HEK293 (cell line): ENCODE data around the gene CEP350.

Source experiments
- IKZF3 ChIP-seq: fragments of 450-650 bp; IDR thresholded peaks from 2 replicates; pipeline ENCODE4 v1.5.0; 2018; ENCODE audit warnings: missing biosample characterization, mild to moderate bottlenecking, missing genetic modification characterization, moderate library complexity
- KLF1 ChIP-seq: fragments of 450-650 bp; formaldehyde crosslinking; IDR thresholded peaks from 2 replicates; pipeline ENCODE4 v1.5.1; 2016; ENCODE audit warnings: missing biosample characterization, missing genetic modification characterization
- ZBTB1 ChIP-seq: fragments of 450-650 bp; formaldehyde crosslinking; IDR thresholded peaks from 2 replicates; pipeline ENCODE4 v1.5.1; 2016; ENCODE audit warnings: missing biosample characterization, missing genetic modification characterization
- ZNF157 ChIP-seq: fragments of 450-650 bp; formaldehyde crosslinking; IDR thresholded peaks from 2 replicates; pipeline ENCODE4 v1.5.1; 2016; ENCODE audit warnings: missing biosample characterization, missing genetic modification characterization
- TF ChIP-seq, protein P1 (sequence below): fragments of 450-650 bp; formaldehyde crosslinking; IDR thresholded peaks from 2 replicates; pipeline ENCODE4 v1.5.1; 2016; ENCODE audit warnings: missing biosample characterization, missing genetic modification characterization
- TF ChIP-seq, protein P2 (sequence below): fragments of 450-650 bp; formaldehyde crosslinking; IDR thresholded peaks from 2 replicates; pipeline ENCODE4 v1.5.1; 2016; ENCODE audit warnings: missing biosample characterization, missing genetic modification characterization
- TF ChIP-seq, protein P3 (sequence below): fragments of 450-650 bp; formaldehyde crosslinking; IDR thresholded peaks from 2 replicates; pipeline ENCODE4 v1.5.1; 2016; ENCODE audit warnings: missing biosample characterization, missing genetic modification characterization

DNA sequence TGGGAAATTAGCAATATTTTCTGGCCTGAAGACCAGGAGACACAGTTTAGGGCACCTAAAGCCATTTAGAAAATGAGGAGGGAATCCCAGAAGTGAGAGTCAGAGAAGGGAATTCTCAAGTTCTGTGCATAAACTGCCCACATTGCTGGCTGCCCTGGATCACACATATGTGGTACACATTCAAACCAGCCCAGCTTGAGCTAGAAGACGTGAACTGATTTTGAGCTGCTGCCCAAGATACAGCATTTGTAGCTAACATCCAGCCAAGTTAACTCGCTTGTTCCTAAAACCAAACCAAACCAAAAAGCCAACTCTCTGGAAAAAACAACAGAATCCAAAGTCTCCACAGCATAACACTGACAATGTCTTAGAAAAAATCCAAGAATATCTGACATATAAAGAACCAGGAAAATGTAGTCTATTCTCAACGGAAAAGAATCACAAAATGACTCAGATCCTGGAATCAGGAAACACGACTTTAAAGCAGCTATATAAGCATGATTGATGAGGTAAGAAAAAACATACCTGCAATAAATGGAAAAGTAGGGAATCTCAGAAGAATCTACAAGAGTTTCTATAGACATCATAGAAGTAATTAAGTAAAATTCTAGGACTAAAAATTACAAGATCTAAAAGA, 181.8 kb downstream of the CEP350 start:
- TF ChIP-seq, protein P1, sequence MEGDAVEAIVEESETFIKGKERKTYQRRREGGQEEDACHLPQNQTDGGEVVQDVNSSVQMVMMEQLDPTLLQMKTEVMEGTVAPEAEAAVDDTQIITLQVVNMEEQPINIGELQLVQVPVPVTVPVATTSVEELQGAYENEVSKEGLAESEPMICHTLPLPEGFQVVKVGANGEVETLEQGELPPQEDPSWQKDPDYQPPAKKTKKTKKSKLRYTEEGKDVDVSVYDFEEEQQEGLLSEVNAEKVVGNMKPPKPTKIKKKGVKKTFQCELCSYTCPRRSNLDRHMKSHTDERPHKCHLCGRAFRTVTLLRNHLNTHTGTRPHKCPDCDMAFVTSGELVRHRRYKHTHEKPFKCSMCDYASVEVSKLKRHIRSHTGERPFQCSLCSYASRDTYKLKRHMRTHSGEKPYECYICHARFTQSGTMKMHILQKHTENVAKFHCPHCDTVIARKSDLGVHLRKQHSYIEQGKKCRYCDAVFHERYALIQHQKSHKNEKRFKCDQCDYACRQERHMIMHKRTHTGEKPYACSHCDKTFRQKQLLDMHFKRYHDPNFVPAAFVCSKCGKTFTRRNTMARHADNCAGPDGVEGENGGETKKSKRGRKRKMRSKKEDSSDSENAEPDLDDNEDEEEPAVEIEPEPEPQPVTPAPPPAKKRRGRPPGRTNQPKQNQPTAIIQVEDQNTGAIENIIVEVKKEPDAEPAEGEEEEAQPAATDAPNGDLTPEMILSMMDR (tag by site-specific recombination): no peak
- TF ChIP-seq KLF1 (tag by site-specific recombination): no peak
- TF ChIP-seq ZNF157: no peak
- TF ChIP-seq ZBTB1: no peak
- TF ChIP-seq, protein P2, sequence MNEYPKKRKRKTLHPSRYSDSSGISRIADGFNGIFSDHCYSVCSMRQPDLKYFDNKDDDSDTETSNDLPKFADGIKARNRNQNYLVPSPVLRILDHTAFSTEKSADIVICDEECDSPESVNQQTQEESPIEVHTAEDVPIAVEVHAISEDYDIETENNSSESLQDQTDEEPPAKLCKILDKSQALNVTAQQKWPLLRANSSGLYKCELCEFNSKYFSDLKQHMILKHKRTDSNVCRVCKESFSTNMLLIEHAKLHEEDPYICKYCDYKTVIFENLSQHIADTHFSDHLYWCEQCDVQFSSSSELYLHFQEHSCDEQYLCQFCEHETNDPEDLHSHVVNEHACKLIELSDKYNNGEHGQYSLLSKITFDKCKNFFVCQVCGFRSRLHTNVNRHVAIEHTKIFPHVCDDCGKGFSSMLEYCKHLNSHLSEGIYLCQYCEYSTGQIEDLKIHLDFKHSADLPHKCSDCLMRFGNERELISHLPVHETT: no peak
- TF ChIP-seq IKZF3 (tag by site-specific recombination): no peak
- TF ChIP-seq, protein P3, sequence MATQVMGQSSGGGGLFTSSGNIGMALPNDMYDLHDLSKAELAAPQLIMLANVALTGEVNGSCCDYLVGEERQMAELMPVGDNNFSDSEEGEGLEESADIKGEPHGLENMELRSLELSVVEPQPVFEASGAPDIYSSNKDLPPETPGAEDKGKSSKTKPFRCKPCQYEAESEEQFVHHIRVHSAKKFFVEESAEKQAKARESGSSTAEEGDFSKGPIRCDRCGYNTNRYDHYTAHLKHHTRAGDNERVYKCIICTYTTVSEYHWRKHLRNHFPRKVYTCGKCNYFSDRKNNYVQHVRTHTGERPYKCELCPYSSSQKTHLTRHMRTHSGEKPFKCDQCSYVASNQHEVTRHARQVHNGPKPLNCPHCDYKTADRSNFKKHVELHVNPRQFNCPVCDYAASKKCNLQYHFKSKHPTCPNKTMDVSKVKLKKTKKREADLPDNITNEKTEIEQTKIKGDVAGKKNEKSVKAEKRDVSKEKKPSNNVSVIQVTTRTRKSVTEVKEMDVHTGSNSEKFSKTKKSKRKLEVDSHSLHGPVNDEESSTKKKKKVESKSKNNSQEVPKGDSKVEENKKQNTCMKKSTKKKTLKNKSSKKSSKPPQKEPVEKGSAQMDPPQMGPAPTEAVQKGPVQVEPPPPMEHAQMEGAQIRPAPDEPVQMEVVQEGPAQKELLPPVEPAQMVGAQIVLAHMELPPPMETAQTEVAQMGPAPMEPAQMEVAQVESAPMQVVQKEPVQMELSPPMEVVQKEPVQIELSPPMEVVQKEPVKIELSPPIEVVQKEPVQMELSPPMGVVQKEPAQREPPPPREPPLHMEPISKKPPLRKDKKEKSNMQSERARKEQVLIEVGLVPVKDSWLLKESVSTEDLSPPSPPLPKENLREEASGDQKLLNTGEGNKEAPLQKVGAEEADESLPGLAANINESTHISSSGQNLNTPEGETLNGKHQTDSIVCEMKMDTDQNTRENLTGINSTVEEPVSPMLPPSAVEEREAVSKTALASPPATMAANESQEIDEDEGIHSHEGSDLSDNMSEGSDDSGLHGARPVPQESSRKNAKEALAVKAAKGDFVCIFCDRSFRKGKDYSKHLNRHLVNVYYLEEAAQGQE: no peak
